Measurements from ENCODE around the gene NAALADL2.

Gene NAALADL2

GRCh38 chr3:175001091-175001490 is 142.0 kb downstream of the NAALADL2 start:
- DNase-seq = no peak

- no peak for DNase-seq
Measured at GRCh38 chr3:175002732-175003143, 143.6 kb downstream of the NAALADL2 start.

GRCh38 chr3:175003590-175003989 is 144.5 kb downstream of the NAALADL2 start:
- no peak for DNase-seq

- no peak for DNase-seq
Measured at GRCh38 chr3:175005193-175005592, 146.1 kb downstream of the NAALADL2 start.

GRCh38 chr3:175005881-175006280 is 146.7 kb downstream of the NAALADL2 start:
- no peak for DNase-seq

- no peak for DNase-seq
Measured at GRCh38 chr3:175007306-175007705, 148.2 kb downstream of the NAALADL2 start.

- DNase-seq = no peak
Measured at GRCh38 chr3:175009295-175009694, 150.2 kb downstream of the NAALADL2 start.

- no peak for DNase-seq
Measured at GRCh38 chr3:175015056-175015635, 156.0 kb downstream of the NAALADL2 start.

- DNase-seq = no peak
Measured at GRCh38 chr3:175018946-175019727, 160.0 kb downstream of the NAALADL2 start.

GRCh38 chr3:175020101-175020500 is 161.0 kb downstream of the NAALADL2 start:
- no peak for DNase-seq

GRCh38 chr3:175029828-175030227 is 170.7 kb downstream of the NAALADL2 start:
- no peak for DNase-seq

- no peak for DNase-seq
Measured at GRCh38 chr3:175039875-175040274, 180.7 kb downstream of the NAALADL2 start.

GRCh38 chr3:175041369-175041768 is 182.2 kb downstream of the NAALADL2 start:
- no peak for DNase-seq

- DNase-seq = no peak
Measured at GRCh38 chr3:175046601-175047000, 187.5 kb downstream of the NAALADL2 start.

GRCh38 chr3:175047786-175048185 is 188.7 kb downstream of the NAALADL2 start:
- DNase-seq = no peak

- no peak for DNase-seq
Measured at GRCh38 chr3:175057401-175057800, 198.3 kb downstream of the NAALADL2 start.

GRCh38 chr3:175059788-175060187 is 200.7 kb downstream of the NAALADL2 start:
- no peak for DNase-seq

GRCh38 chr3:175065497-175065896 is 206.4 kb downstream of the NAALADL2 start:
- DNase-seq = no peak

- no peak for DNase-seq
Measured at GRCh38 chr3:175066617-175067415, 207.7 kb downstream of the NAALADL2 start.

- no peak for DNase-seq
Measured at GRCh38 chr3:175068587-175068986, 209.5 kb downstream of the NAALADL2 start.

- DNase-seq = no peak
Measured at GRCh38 chr3:175070946-175071345, 211.8 kb downstream of the NAALADL2 start.

GRCh38 chr3:175073219-175073905 is 214.2 kb downstream of the NAALADL2 start:
- DNase-seq = no peak

GRCh38 chr3:175075269-175075668 is 216.1 kb downstream of the NAALADL2 start:
- DNase-seq = no peak

Data from CD4-positive, alpha-beta T cell treated with Interleukin-17A for 4 hours (primary cell).